Prostate gland (tissue), 2 donors: ENCODE data around the gene VPS26B.

ENCODE experiments used
- POLR2A ChIP-seq: fragments of 450-650 bp; IDR thresholded peaks from one replicate; pipeline ENCODE4 v1.6.1; 2016; ENCODE audit warnings: antibody characterized with exemption, mild to moderate bottlenecking
- POLR2AphosphoS5 ChIP-seq: sonication (generic); formaldehyde crosslinking; IDR thresholded peaks from one replicate; pipeline ENCODE4 v1.6.1; 2017; ENCODE audit warnings: antibody characterized with exemption
- TF ChIP-seq, protein P1 (sequence below), 4 experiments: fragments of 200-600 bp in 2 of 4; fragments of 450-650 bp in 2 of 4; sonication (generic) in 2 of 4; IDR thresholded peaks; 1 replicate in 3 of 4; 2 replicates in 1 of 4; pipeline ENCODE4 v1.5.1; 2016 to 2019; ENCODE audit warnings: antibody characterized with exemption in 4 of 4, mild to moderate bottlenecking in 2 of 4, moderate library complexity in 2 of 4

DNA sequence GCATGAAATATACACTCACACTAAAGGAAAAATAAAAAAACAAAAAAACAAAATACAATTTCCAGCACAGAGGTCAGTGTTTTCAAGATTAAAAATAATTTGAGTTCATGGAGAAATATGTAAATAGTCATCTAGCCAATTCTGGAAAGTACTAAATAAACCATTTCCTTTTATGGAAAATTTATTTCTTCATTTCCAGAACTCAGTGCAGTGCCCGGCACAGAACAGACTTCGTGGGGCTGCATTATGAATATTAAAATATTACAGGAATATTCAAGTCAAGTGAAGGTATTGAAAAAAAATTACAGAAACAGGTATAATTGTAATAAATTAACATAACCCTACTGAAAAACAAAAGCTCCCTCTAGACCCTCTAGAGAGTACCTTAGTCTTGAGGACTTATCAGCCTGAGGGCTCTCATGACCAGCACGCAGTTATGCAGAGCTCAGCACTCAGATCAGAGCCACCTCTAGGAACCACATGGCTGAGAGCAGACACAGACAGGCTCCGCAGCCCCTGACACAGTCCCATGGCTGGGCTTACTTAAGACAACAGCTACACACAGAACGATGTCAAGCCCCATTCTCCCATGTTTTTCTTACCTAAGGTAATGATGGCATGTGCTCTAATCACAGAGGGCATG lies 46.3 kb upstream of the VPS26B start:
- TF ChIP-seq, protein P1, sequence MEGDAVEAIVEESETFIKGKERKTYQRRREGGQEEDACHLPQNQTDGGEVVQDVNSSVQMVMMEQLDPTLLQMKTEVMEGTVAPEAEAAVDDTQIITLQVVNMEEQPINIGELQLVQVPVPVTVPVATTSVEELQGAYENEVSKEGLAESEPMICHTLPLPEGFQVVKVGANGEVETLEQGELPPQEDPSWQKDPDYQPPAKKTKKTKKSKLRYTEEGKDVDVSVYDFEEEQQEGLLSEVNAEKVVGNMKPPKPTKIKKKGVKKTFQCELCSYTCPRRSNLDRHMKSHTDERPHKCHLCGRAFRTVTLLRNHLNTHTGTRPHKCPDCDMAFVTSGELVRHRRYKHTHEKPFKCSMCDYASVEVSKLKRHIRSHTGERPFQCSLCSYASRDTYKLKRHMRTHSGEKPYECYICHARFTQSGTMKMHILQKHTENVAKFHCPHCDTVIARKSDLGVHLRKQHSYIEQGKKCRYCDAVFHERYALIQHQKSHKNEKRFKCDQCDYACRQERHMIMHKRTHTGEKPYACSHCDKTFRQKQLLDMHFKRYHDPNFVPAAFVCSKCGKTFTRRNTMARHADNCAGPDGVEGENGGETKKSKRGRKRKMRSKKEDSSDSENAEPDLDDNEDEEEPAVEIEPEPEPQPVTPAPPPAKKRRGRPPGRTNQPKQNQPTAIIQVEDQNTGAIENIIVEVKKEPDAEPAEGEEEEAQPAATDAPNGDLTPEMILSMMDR (IDR thresholded peaks at IDR 0.05): no peak
- TF ChIP-seq POLR2A: no peak
- TF ChIP-seq POLR2AphosphoS5: no peak
